Measurements from ENCODE around the gene CCT5.

DNA sequence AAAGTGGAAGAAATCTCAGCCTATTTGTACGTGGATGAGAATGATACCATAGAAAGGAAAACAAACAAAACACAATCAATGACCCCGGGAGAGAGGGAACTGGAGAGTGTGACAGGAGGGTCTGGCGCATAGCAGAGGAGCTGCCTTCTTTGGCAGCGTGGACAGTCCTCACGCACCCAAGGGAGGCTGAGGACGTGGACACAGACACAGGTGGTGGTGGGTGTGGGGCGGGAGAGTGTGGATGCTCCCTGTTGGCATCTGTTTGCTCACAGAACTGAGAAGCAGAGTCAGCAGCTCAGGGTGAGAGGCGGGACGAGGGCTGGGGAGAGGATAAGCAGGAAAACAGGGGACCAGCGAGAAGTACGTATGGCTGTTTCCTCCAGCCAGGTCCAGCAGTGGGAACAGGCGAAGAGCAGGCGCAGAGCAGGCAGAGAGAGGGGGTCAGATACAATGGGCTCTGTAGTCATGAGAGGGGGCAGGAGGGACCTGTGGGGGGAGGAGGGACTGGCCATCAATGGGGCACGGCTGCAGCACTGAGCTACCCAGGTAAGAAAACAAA, 47.6 kb downstream of the CCT5 start:
- TF ChIP-seq CREB5 (CRISPR knock-in tag; IDR thresholded peaks at IDR 0.05; ENCODE audit: low read depth) (no peak), ZFP3 (CRISPR knock-in tag; IDR thresholded peaks at IDR 0.05) (no peak), RARB (CRISPR knock-in tag; IDR thresholded peaks at IDR 0.05) (no peak), PATZ1 (CRISPR knock-in tag; IDR thresholded peaks at IDR 0.05; ENCODE audit: borderline replicate concordance) (no peak)

All from SK-N-SH treated with all-trans-retinoic acid at 6 μM for 48 hours (cell line).